HG02642 (cell line): ENCODE results near the gene CCSER2.
A peak's percentile ranks its signal among the peaks of the same experiment; 100 is the strongest.
"Not testable (repeated sequence)": the region's sequence is repeated elsewhere in the genome, so short reads cannot be mapped to it uniquely, and the experiment has no call there.

Experiments used
- ATAC-seq: cut with Tn5 transposase; IDR thresholded peaks from one replicate; pipeline ENCODE4 v1.9.1; 2021; ENCODE audit warnings: mild to moderate bottlenecking; ENCODE audit not compliant: unreplicated experiment, poor library complexity

The CCSER2 gene

DNA sequence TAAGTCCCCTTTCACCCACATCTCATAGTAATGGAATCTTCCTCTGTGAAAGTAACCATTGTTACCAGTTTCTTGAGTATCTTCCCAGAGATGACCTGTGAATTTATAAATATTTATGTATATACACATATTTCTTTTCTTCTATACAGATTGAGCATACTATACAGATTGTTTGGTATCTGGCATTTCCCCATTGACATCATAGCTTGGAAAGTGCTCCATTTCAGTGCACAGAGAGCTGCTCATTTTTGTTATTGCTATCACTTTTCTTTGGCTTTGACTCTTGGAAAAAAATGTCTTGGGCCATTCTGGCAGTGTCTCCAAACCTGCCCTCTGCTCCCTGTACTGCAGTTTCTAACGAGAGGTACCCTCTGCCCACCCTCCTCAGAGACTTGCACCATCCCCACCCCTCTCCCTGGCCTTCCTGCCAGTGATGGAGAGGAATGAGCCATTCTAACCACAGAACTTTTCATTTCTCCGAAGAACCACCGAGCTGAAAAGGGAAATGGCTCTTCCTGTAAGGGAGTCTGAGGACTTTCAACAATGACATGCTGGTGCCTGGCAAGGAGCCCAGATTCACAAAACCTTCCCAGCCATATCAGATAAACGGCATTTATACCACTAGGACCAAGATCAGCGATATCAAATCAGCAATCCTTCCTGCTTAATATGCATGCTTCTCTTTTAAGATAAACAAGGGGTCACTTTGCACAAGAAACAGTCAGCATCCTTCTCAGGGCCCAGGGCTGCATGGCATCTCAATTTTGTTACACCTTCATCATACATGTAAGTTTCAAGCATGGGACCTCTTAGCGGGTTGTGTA, 19.7 kb upstream of the CCSER2 start:
- no peak for ATAC-seq

DNA sequence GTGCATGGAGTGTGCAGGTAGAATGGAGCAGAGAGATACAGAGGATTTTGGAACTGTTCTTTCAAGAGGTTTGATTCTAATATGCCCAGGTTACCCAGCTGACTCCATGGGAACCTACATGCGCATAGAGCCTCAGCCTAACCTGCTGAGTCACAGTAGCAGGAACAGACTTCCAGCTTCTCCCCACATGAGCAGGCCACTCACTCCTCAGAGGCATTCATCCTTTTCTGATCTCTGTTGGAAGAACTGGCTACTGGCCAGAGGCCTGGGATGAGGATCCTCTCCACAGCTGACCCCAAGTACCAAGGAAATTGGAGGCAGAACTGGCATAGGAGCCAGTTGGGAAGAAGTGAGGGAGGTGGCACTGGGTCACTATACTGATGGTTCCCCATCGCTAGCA, 17.9 kb upstream of the CCSER2 start:
- no peak for ATAC-seq

DNA sequence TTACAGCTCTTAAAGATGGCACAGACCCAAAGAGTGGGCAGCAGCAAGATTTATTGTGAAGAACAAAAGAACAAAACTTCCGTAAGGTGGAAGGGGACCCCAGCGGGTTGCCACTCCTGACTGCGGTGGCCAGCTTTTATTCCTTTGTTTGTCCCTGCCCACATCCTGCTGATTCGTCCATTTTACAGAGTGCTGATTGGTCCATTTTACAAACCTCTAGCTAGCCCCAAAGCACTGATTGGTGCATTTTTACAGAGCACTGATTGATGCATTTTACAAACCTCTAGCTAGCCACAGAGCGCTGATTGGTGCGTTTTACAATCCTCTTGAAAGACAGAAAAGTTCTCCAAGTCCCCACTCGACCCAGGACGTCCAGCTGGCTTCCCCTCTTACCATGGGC, 16.8 kb upstream of the CCSER2 start:
- ATAC-seq: no peak

DNA sequence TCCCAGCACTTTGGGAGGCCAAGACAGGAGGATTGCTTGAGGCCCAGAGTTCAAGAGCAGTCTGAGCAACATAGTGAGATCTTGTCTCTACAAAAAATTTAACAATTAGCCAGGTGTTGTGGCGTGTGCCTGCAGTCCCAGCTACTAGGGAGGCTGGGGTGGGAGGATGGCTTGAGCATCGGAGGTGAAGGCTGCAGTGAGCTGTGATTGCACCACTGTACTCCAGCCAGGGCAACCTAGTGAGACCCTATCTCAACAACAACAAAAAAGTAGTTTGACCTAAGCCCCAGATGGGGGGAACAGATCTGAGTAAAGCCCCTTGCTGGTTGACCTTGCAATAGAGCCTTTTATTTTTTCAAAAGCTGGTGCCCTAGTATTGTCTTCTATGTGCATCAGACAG, 15.6 kb upstream of the CCSER2 start:
- no peak for ATAC-seq

DNA sequence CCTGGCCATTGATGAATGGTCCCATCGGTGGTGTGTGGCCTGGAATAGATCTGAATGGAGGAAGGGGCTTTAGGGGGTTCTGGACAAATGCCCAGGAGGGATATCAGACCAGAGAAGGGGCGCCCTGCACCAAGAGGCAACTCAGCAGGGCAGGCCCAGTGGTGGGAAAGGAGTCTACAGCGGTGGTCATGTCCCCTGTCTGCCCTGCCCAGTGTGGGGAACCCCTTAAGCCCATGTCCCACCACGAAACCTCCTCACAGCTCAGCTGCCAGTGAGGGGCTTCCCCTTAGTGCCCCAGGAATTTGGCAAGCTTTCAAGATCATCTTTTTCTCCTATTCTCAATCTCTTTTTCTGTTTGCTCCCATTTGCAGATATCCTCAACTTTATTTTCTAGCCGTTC, 14.1 kb upstream of the CCSER2 start:
- no peak for ATAC-seq

DNA sequence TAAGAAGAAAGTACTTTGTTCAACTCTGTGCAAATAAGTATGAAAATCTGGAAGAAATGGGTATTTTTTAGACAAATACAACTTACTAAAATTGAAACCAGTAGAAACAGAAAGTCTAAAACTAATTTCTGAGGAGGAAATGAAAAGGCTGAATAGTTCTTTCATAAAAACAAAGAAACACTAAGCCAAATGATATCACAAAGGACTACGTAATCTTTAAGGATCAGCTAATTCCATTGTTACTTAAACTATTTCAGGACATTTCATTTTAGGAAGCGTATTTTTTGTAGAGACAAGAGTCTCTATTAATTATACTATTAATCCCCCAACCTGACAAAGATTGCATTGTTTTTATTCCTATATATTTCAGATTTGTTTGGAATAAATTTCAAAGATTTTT, 11.2 kb upstream of the CCSER2 start:
- ATAC-seq: peak; percentile 45

DNA sequence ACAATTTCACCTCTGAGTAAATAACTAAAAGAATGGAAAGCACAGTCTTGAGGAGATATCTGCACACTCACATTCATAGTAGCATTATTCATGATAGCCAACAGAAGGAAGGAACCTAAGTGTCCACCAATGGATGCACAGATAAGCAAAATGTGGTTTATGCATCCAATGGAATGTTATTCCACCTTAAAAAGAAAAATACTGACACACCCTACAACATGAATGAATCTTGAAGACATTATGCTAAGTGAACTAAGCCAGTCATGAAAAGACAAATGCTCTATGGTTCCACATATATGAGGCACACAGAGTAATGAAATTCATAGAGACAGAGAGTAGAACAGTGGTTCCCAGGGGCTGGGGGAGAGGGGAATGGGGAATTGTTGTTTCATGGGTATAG, 6.5 kb upstream of the CCSER2 start:
- ATAC-seq: no peak

DNA sequence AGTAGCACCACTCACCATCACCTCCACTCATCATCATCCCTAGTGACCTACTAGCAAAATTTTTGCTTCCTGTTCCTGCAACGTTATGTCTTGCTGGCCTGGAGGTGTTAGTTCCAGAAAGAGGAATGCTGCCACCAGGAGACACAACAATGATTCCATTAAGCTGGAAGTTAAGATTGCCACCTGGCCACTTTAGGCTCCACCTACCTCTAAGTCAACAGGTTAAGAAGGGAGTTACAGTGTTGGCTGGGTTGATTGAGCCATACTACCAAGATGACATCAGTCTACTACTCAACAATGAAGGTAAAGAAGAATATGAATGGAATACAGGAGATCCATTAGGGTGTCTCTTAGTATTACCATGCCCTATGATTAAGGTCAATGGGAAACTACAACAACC, 4.8 kb upstream of the CCSER2 start:
- not testable (repeated sequence) for ATAC-seq

DNA sequence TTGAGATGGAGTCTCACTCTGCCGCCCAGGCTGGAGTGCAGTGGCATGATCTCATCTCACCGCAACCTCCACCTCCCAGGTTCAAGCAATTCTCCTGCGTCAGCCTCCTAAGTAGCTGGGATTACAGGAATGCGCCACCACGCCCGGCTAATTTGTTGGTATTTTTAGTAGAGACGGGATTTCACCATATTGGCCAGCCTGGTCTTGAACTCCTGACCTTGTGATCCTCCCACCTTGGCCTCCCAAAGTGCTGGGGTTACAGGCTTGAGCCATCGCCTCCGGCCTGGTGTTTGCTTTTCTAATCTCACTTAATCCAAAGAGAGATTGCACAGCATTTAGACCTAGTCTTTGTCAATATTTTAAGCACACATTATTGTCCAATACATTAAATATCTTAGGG, 1.4 kb upstream of the CCSER2 start:
- not testable (repeated sequence) for ATAC-seq

DNA sequence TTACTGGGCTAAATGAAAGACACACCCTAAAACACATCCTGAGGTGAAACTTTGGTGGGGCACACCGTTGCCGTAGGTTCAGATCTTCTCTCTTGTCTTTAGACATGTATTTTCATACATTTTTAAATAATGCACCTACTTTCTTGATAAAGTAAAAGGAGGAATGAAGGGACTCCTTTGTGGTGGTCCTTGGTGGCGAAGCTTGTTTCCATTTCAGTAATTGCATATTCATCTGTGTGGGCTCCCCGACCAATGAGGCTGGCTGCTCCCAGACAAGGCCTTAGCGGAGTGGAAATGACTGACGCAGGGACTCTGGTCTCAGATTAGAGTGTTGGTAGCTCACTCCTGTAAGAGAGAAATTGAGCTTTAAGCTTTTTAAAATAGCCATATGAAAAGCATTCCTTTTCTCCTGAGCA, 815 bp downstream of the CCSER2 start:
- peak; percentile 22 for ATAC-seq

DNA sequence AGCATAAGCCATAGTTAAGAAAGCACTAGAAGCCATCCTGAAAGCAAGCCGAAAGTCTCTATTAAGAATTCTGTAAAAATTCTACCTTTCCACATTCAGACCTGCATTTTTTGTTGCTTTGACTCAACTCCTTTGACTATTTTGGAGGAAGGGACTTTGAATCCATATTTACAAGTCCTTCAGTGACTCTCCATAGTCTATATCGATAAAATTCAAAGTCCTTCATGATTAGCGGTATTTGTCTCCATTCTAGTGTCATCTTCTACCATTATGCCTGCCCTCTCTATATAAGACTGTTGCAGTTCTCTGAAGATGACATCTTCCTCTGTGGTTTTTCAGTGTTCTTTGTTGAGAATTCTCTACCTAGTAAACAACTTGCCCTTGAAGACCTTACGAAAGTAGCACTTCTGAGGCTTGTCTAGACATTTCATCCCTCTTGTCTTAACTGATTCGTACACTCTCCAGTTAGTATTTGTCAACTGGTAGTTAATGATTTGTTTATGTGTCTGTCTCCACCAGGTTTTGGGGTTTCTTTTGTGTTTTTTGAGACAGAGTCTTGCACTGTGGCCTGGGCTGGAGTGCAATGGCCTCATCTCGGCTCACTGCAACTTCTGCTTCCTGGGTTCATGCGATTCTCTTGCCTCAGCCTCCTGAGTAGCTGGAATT, 1.7 kb downstream of the CCSER2 start:
- ATAC-seq: peak; percentile 53

DNA sequence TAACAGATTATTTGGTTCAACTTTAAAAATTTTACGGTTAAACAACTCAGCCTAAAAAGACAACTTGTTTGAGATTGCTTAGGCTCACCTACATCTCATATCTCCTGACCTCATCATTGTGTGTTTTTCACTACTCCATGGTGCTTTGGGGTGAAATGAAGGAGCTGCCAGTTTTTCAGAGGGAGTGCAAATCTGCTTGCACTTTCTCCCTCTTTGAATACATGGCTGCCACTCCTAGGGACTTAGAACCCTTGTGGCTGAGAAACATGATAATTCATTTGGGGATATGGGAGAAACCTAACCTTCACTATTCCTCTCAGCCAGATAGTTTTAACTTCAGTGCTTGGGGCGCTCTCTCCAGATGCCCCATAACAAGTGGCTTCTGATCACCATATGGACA, 2.7 kb downstream of the CCSER2 start:
- no peak for ATAC-seq

DNA sequence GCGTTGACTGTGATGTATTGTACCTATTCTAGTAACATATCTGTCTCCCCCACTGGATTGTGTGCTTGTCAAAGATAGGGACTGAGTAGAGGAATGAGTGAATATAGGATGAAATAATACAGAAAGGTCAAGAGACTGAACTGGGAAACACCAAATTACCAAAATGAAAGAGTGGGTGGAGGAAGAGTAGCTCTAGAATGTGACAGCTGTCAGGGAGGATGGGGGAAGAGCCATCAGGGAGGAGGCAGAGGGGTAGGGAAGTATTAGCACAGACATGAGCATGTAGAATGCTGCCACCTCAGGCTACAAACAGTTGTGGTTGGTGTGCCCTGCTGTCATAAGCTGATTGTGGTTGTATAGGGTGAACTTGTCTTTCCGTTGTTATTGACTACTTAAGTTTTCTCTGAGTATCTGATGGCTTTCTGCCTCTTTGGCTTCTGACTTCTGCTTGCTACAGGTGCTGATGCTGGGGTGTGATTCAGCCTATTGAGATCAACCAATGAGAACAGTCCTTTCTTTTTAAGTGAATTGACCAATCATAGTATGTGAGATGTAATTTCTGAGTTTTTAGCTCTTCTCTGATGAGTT, 5.6 kb downstream of the CCSER2 start:
- peak; percentile 36 for ATAC-seq

DNA sequence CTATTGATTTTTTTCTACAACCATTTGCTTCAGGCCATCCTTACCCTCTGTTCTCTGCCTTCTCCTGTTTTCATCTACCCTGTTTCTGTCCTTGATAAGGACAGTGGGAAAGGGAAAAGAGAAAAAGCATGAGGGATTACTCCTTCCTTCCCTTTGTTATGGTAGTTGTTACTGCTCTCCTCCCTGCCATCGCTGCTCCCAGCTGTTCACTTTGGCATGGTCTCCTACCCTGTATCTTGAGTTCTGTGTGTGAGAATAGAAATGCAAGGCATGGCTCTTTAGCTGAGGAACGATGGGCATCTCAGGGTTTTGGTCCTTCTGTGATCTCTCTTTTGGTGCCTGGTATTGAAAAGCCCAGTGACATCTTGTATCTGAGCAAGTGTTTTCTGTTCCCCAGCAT, 6.4 kb downstream of the CCSER2 start:
- ATAC-seq: no peak

DNA sequence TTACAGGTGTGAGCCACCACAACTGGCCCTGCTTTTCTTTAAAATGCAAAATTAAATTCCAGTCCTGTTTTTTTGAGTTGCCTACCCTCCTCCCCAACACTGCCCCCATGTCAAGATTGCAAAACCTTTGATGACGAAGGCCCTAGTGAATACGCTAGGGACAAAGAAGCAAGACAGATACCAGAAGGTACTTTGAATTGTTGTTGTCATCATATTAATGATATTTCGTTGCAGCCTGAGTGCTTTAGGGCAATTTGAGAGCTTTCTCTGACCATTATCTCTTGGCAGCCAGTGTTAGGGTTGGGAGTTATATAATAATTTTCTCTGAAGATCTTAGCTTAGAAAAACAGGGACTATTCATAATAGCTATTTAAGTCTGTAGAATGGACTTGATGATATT, 7.1 kb downstream of the CCSER2 start:
- ATAC-seq: no peak

DNA sequence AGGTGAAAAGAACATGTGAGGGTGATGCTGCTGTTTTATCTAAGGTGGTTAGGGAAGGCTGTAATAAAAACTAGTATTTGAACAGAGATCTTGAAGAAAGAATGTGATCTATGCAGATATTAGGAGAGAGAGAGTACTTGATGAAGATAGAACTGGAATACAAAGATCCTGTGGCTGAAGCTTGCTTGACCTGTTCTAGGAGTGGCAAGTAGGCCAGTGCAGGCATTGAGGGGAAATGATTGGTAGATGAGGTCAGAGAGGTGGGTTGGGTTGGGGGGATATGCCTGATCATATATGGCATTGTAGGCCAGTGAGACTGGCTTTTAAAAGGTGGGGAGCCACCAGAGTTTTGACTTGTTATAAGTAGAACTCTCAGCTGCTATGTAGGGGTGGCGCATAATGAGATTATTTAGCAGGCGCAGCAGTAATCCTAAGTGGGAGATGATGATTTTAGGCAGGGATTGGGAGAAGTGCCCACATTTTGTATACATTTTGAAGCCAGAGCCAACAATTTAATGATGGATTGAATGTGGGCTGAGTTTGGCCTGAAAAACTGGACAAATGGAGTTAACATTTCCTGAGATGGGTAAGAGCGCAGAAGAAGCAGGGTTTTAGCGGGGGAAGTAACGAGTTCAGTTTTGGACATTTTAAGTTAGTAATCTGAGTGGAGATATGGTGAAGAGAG, 8.2 kb downstream of the CCSER2 start:
- ATAC-seq: no peak

DNA sequence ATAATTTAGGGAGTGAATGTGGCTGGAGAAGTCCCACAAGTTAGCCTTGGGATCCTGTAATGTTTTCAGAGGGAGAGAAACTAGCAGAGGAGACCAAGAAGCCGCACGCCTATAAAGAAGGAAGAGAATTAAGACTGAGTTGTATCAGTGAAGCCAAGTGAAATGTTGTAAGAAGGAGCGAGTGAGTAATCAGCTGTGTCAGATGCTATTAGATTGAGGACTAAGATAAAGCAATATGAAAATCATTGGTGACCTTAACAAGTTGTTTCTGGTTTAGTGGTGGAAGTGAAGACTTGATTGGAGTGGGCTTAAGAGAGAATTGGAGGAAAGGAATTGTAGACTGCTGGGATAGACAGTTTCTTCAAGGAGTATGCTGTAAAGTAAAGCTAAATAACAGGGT, 8.8 kb downstream of the CCSER2 start:
- ATAC-seq: no peak

DNA sequence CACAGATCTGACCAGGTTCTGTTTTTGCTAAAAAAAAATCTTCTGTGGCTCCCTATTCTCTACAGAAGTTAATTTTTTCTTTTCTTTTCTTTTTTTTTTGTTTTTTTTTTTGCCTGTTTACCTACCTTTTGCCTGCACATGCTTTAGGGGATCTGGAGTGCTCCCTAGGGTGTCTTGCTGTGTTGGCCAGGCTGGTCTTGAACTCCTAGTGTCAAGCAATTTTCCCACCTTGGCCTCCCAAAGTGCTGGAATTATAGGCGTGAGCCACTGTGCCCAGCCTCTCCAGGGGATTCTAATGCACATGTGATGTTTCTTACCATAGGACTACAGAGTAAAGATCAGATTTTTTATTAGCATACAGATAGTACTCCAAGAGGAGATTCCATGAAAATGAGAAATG, 10.6 kb downstream of the CCSER2 start:
- no peak for ATAC-seq

DNA sequence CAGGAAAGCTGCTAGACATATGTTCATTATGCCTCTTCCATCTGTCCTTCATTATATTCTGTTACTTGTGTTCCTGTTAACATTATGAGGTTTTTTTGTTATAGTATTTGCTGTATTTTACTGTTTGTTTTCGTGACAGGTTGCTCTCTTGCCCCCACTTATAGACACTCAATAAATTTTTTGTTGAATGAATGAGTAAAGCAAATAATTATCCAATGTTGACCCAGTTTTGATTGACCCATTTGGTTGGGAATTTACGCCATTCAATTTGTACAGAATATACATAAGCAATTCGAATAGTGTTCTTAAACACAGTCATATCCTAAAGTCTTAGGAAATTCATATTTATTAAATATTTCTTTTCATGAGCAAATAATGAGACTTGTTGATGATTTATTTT, 11.8 kb downstream of the CCSER2 start:
- ATAC-seq: no peak

DNA sequence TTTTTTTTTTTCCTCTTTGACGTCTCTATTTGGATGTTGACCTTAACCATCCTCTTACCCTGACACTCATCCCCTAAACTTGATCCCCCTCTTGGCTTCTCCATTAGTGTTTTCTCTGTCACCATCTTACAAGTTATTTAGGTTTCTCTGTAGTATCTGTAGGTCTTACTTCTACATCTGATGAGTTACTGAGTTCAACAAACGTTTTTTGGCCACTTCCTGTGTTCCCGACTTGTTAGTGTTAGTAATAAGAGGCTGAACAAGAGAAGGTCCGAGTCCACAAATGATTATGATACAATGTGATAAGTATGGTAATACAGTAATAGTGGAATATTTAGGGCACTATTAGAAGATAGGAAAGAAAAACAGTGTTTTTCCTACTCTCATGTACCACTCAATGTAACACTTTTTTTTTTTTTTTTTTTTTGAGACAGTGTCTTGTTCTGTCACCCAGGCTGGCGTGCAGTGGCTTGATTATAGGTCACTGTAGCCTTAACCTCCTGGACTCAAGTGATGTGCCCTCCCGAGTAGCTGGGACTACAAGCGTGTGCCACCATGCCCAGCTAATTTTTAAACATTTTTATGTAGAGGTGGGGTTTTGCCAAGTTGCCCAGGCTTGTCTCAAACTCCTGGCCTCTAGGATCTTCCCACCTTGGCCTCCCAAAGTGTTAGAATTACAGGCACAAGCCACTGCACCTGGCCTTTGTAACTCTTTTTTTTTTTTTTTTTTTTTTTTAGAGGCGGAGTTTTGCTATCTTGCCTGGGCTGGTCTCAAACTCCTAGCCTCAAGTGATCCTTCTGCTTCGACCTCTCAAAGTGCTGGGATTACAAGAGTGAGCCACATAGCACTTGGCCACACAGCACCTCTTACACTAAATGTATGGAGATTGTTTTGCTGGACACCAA, 12.5 kb downstream of the CCSER2 start:
- ATAC-seq: no peak
